Erythroblast (primary cell): ENCODE measurements around the gene SARS2.

ENCODE experiments used
- GATA1 ChIP-seq: IDR thresholded peaks from 2 replicates; pipeline ENCODE4 v1.6.1; 2011; ENCODE audit warnings: low read depth, mild to moderate bottlenecking, control low read depth, low read length, moderate library complexity
- POLR2A ChIP-seq: IDR thresholded peaks from 2 replicates; pipeline ENCODE4 v1.6.1; 2011; ENCODE audit warnings: mild to moderate bottlenecking, low read length

GRCh38 chr19:38917921-38918491 lies 12.6 kb downstream of the SARS2 start:
- no peak for TF ChIP-seq POLR2A
- TF ChIP-seq GATA1: no peak
